ENCODE results near the gene RAD51B.

DNA sequence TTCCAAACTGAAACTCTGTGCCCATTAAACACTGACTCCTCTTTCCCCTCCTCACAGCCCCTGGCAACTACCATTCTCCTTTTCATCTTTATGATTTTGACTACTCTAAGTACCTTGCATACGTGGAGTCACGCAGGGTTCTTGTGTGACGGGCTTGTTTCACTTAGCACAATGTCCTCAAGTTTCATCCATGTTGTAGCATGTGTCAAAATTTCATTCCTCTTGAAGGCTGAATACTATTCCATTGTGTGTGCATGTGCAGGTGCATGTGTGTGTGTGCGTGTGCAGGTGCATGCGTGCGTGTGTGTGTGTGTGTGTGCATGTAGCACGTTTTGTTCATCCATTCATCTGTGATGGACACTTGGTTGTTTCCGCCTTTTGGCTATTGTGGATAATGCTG lies 867.1 kb downstream of the RAD51B start:
- TF ChIP-seq CTCF (IDR thresholded peaks at IDR 0.05) (no peak), POLR2A (IDR thresholded peaks at IDR 0.05) (no peak)

Data from thyroid gland (tissue), 4 donors.